Esophagus squamous epithelium (tissue), 5 donors: ENCODE data around the gene NXF2B. TPM values are rescaled to one million over a fixed set of nuclear protein-coding genes. Genes with fewer than 3 reads are reported as not detected.
A peak's percentile ranks its signal among the peaks of the same experiment; 100 is the strongest.
"Not testable (repeated sequence)": the region's sequence is repeated elsewhere in the genome, so short reads cannot be mapped to it uniquely, and the experiment has no call there.

Source experiments
- DNase-seq: peaks from one replicate; lab custom pipeline; 2025; lab: John Stamatoyannopoulos, UW
- H3K27ac ChIP-seq, 4 donors: fragments of 200-600 bp; sonication (generic); one replicate each; pipeline ENCODE4 v1.5.1; 2016 to 2019; ENCODE audit warnings: mild to moderate bottlenecking in 1 of 4
- H3K27me3 ChIP-seq, 4 donors: fragments of 200-600 bp; sonication (generic); 1 replicate in 3 of 4; 2 replicates in 1 of 4; pipeline versions ENCODE4 v1.5.1 to v1.6.0; 2017 to 2021; ENCODE audit warnings: antibody characterized with exemption in 1 of 4
- H3K36me3 ChIP-seq, 3 donors: fragments of 200-600 bp; sonication (generic); one replicate each; pipeline ENCODE4 v1.5.1; 2016 to 2019
- H3K4me1 ChIP-seq, 3 donors: fragments of 200-600 bp; sonication (generic); one replicate each; pipeline ENCODE4 v1.5.1; 2017 to 2019
- H3K4me3 ChIP-seq, 4 donors: fragments of 200-600 bp; sonication (generic); 1 replicate in 3 of 4; 2 replicates in 1 of 4; pipeline ENCODE4 v1.5.1; 2016 to 2019; ENCODE audit warnings: mild to moderate bottlenecking in 2 of 4, moderate library complexity in 1 of 4
- H3K9me3 ChIP-seq, 3 donors: fragments of 200-600 bp; sonication (generic); one replicate each; pipeline ENCODE4 v1.5.1; 2016 to 2019
- POLR2A ChIP-seq, 4 donors: fragments of 450-650 bp; IDR thresholded peaks; one replicate each; pipeline ENCODE4 v1.6.1; 2017; ENCODE audit warnings: antibody characterized with exemption in 4 of 4, mild to moderate bottlenecking in 4 of 4, moderate library complexity in 3 of 4
- WGBS, 2 donors: methylation state at CpG; one replicate each; pipeline ENCODE4 v1.1.5; 2018; 5-methylcytosine and 5-hydroxymethylcytosine counted together
- intact Hi-C: fragments of 100-400 bp; cut with DNase I; formaldehyde crosslinking; loops from one replicate; pipeline ENCODE4 v1.15.0; 2022
- total RNA-seq, 4 donors: library from RNA; depleted of rRNA; stranded (reverse); fragments of >200 nt; gene quantifications; one replicate each; pipeline ENCODE4 v1.1.0, GENCODE V29; 2016
- TF ChIP-seq, protein P1 (sequence below), 6 experiments: fragments of 450-650 bp in 4 of 6; fragments of 200-600 bp in 2 of 6; sonication (generic) in 2 of 6; IDR thresholded peaks; one replicate each; pipeline ENCODE4 v1.5.1; 2016 to 2019; ENCODE audit warnings: antibody characterized with exemption in 6 of 6, mild to moderate bottlenecking in 4 of 6, moderate library complexity in 4 of 6
- donor health status: DM: yes; HTN: yes; CAD: no.

The NXF2B gene, protein sequence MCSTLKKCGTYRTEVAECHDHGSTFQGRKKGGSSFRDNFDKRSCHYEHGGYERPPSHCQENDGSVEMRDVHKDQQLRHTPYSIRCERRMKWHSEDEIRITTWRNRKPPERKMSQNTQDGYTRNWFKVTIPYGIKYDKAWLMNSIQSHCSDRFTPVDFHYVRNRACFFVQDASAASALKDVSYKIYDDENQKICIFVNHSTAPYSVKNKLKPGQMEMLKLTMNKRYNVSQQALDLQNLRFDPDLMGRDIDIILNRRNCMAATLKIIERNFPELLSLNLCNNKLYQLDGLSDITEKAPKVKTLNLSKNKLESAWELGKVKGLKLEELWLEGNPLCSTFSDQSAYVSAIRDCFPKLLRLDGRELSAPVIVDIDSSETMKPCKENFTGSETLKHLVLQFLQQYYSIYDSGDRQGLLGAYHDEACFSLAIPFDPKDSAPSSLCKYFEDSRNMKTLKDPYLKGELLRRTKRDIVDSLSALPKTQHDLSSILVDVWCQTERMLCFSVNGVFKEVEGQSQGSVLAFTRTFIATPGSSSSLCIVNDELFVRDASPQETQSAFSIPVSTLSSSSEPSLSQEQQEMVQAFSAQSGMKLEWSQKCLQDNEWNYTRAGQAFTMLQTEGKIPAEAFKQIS
- total RNA-seq: not detected

DNA sequence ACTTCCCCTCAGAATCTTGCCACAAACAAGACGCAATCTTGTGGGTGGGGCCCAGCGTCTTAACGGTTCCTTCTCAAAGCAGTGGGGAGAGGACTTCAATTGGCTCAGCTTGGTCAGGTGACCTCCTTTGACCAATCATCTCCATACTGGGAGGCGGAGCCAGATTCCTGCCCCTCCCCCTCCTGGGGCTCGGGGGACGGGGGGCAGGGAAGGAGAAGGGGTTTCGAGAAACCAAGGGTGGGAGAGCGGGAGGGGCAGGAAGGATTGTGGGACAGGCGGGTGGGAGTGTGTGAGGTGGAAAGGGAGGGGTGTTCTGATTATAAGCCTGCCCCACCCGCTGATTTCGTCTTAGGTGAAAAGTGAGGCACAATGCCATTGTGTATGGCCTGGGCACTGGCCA lies at the start of gene NXF2B:
Gene NXF2B (minus strand): TSS at position 101 of the 400 bp plus-strand sequence. CDS start 59,972 bp downstream, outside the sequence.
- WGBS, 2 donors: no CpG with 5 or more reads among the region's 11 CpGs

DNA sequence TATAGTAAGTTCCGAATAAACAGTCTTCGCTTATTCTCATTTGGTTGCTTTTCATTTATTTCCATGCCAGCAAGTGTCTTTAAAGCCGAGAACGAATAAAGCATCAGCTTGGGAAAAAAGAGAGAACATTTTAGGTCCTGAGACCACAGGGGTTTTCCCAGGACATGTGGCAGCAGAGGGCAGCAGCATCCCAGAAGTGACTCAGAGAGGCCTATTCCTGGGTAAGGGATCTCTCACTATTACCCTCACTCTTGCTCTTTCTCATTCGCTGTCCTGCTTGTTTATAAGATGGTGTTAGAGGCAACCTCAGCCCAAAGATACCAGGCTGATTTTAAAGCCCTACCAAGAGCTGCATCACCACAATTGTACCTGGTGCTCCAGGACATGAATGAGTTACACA lies 39.0 kb upstream of the NXF2B start:
- intact Hi-C loops: not testable (repeated sequence)
- no CpG with 5 or more reads among the region's 5 CpGs for WGBS, 2 donors

More for the DNA sequence above, at the start of gene NXF2B:
- H3K36me3 ChIP-seq, H3K4me1 ChIP-seq, intact Hi-C loops, H3K9me3 ChIP-seq, H3K4me3 ChIP-seq, H3K27ac ChIP-seq, DNase-seq, H3K27me3 ChIP-seq: not testable (repeated sequence)

DNA sequence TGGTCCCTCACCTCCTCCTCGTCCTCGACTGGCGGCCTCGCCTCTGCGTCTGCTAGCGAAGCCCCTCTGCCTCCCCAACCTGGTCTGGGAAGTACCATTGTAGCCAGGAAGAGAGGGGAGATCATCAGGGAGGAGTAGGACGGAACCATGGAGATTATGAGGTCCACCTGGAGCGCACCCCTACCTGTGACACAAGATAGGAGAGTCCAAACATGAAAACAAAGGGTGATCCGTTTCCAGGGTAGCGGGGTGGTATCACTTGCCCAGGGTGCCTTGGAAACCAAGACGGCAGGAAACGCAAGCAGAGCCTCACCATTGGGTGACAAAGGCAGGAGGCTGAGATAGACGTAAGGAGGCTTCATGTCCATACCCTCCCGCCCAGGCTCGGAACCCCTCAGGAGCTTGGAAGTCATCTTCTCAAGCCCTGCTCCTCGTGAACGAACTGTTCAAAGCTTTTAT lies 32.0 kb upstream of the NXF2B start, which contains the start of gene TCP11X2:
Gene TCP11X2 (minus strand): TSS at position 51 of the 459 bp plus-strand sequence.
- H3K27me3 ChIP-seq, H3K36me3 ChIP-seq, H3K4me3 ChIP-seq, intact Hi-C loops, H3K9me3 ChIP-seq, H3K4me1 ChIP-seq, DNase-seq, H3K27ac ChIP-seq: not testable (repeated sequence)
- WGBS, 2 donors: 86% methylated on average over 5 of the region's 17 CpGs; no CpG with 5 or more reads in 1 of the 2 donors

More for the DNA sequence above, 39.0 kb upstream of the NXF2B start:
- not testable (repeated sequence) for H3K36me3 ChIP-seq, H3K4me3 ChIP-seq, H3K27me3 ChIP-seq, DNase-seq, H3K9me3 ChIP-seq, H3K27ac ChIP-seq, H3K4me1 ChIP-seq

DNA sequence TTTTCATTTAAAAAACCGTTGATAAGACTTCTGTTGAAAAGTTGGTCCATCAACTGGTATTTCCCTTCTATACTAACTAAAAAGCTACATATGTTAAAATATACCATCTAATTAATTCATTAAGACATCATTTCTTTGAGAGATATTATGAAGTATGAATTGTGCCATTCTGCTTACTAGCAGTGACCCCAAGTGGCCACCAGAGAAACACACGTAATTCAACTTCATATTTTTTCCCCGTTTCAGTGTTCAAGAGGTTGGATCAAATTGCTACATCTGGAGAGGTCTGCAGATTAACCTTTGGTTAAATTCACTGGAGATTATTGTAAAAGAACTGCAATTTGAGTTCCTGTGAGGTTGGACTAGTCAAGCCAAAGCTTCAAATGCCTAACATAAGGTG lies 30.4 kb upstream of the NXF2B start:
- H3K27me3 ChIP-seq, H3K27ac ChIP-seq, intact Hi-C loops, H3K4me1 ChIP-seq, H3K9me3 ChIP-seq, DNase-seq, H3K36me3 ChIP-seq, H3K4me3 ChIP-seq: not testable (repeated sequence)
- WGBS, 2 donors: no CpG with 5 or more reads among the region's 3 CpGs

GRCh38 chrX:102458615-102459014 lies 18.8 kb upstream of the NXF2B start:
- H3K36me3 ChIP-seq, H3K27me3 ChIP-seq, H3K9me3 ChIP-seq, H3K27ac ChIP-seq, DNase-seq, intact Hi-C loops, H3K4me3 ChIP-seq, H3K4me1 ChIP-seq: not testable (repeated sequence)
- WGBS, 2 donors: no CpG with 5 or more reads among the region's 4 CpGs

GRCh38 chrX:102414493-102414892 lies 25.3 kb downstream of the NXF2B start:
- DNase-seq, H3K9me3 ChIP-seq, H3K27me3 ChIP-seq, H3K4me1 ChIP-seq, H3K27ac ChIP-seq, intact Hi-C loops, H3K4me3 ChIP-seq, H3K36me3 ChIP-seq: not testable (repeated sequence)
- WGBS, 2 donors: no CpG with 5 or more reads among the region's 4 CpGs

GRCh38 chrX:102345916-102346315 lies 93.9 kb downstream of the NXF2B start:
- WGBS, 2 donors: 28 to 42% methylated on average over 2 to 3 of the region's 3 CpGs
- Histone ChIP-seq H3K9me3 (no peaks in the 10 kb centered on the region), H3K36me3 (no peaks in the 10 kb centered on the region), H3K27ac (no peak overlapping the region), H3K27me3 (no peaks in the 10 kb centered on the region), H3K4me1 (no peaks in the 10 kb centered on the region), H3K4me3 (no peak overlapping the region)
- intact Hi-C loops: no loop called here
- TF ChIP-seq POLR2A (IDR thresholded peaks at IDR 0.05): no peak
- TF ChIP-seq, protein P1, sequence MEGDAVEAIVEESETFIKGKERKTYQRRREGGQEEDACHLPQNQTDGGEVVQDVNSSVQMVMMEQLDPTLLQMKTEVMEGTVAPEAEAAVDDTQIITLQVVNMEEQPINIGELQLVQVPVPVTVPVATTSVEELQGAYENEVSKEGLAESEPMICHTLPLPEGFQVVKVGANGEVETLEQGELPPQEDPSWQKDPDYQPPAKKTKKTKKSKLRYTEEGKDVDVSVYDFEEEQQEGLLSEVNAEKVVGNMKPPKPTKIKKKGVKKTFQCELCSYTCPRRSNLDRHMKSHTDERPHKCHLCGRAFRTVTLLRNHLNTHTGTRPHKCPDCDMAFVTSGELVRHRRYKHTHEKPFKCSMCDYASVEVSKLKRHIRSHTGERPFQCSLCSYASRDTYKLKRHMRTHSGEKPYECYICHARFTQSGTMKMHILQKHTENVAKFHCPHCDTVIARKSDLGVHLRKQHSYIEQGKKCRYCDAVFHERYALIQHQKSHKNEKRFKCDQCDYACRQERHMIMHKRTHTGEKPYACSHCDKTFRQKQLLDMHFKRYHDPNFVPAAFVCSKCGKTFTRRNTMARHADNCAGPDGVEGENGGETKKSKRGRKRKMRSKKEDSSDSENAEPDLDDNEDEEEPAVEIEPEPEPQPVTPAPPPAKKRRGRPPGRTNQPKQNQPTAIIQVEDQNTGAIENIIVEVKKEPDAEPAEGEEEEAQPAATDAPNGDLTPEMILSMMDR (IDR thresholded peaks at IDR 0.05): peak; percentile 43 to 85 (median 54)
- no peak for DNase-seq

DNA sequence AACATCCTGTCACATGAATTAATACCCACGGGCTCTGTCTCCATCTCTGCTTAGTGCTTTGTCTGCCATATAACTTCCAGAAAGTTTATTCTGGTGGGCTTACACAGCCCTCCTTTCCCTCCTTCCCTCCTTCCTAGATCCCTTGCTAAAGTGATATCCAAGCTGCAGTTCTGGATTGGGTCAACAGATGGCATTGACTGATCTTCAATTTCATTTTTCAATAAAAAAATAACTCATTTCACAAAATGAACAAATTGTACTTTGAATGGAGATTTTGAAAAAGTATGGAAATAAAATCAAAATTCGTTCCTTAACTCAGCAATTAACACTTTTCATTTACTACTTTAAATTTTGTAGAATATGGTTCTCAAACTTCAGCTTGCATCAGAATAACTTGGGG lies 97.9 kb downstream of the NXF2B start:
- TF ChIP-seq POLR2A (IDR thresholded peaks at IDR 0.05): no peak
- TF ChIP-seq, protein P1 (IDR thresholded peaks at IDR 0.05): no peak

More for the DNA sequence above, 97.9 kb downstream of the NXF2B start:
- intact Hi-C loops: no loop called here
- Histone ChIP-seq H3K4me1 (no peaks in the 10 kb centered on the region), H3K9me3 (no peaks in the 10 kb centered on the region), H3K27ac (no peak overlapping the region), H3K36me3 (no peaks in the 10 kb centered on the region), H3K4me3 (no peak overlapping the region), H3K27me3 (no peaks in the 10 kb centered on the region)
- DNase-seq: no peak
- 5 to 14% methylated on average over 2 of the region's 2 CpGs for WGBS, 2 donors
